ENCODE data around the gene RBM41.
A peak's percentile ranks its signal among the peaks of the same experiment; 100 is the strongest.

RBM41 gene

GRCh38 chrX:107025545-107025944 is 93.1 kb downstream of the RBM41 start:
- DNase-seq (ENCODE audit: low spot score), result peak; percentile 35

- DNase-seq (ENCODE audit: low spot score), result no peak
Observed at GRCh38 chrX:107014936-107015335, 103.7 kb downstream of the RBM41 start.
